Smooth muscle cell (in vitro differentiated cells): ENCODE results near the gene PPP2R5E. TPM values are rescaled to one million over a fixed set of nuclear protein-coding genes. Genes with fewer than 3 reads are reported as not detected.
"Not testable (repeated sequence)": the region's sequence is repeated elsewhere in the genome, so short reads cannot be mapped to it uniquely, and the experiment has no call there.

Experiments
- DNase-seq: peaks from one replicate; lab custom pipeline; 2025; ENCODE audit not compliant: unreplicated experiment; lab: John Stamatoyannopoulos, UW
- H2AFZ ChIP-seq: fragments of 200-600 bp; sonication (generic); 2 replicates; pipeline ENCODE4 v1.6.0; 2016; ENCODE audit warnings: antibody characterized with exemption, low read depth, mild to moderate bottlenecking
- H3F3A ChIP-seq: fragments of 200-600 bp; sonication (generic); 2 replicates; pipeline ENCODE4 v1.6.0; 2017; ENCODE audit warnings: antibody characterized with exemption, low read depth
- H3K27ac ChIP-seq: fragments of 200-600 bp; sonication (generic); 2 replicates; pipeline ENCODE4 v1.5.1; 2016; ENCODE audit warnings: low read depth, mild to moderate bottlenecking
- H3K27me3 ChIP-seq: fragments of 200-600 bp; sonication (generic); 2 replicates; pipeline ENCODE4 v1.6.1; 2016; ENCODE audit warnings: low read depth, mild to moderate bottlenecking
- H3K36me3 ChIP-seq: fragments of 200-600 bp; sonication (generic); 2 replicates; pipeline ENCODE4 v1.5.1; 2016; ENCODE audit warnings: low read depth
- H3K4me1 ChIP-seq: fragments of 200-600 bp; sonication (generic); 2 replicates; pipeline ENCODE4 v1.5.1; 2016; ENCODE audit warnings: low read depth
- H3K4me2 ChIP-seq: fragments of 200-600 bp; sonication (generic); 2 replicates; pipeline ENCODE4 v1.6.0; 2016; ENCODE audit warnings: mild to moderate bottlenecking
- H3K4me3 ChIP-seq: fragments of 200-600 bp; sonication (generic); 2 replicates; pipeline ENCODE4 v1.5.1; 2016; ENCODE audit warnings: mild to moderate bottlenecking
- H3K79me2 ChIP-seq: fragments of 200-600 bp; sonication (generic); 2 replicates; pipeline ENCODE4 v1.6.0; 2016; ENCODE audit warnings: low read depth, mild to moderate bottlenecking
- H3K9ac ChIP-seq: fragments of 200-600 bp; sonication (generic); 2 replicates; pipeline ENCODE4 v1.6.0; 2016; ENCODE audit warnings: low read depth
- H3K9me3 ChIP-seq: fragments of 200-600 bp; sonication (generic); replicated peaks from 2 replicates; pipeline ENCODE4 v1.5.1; 2016; ENCODE audit warnings: low read depth
- H4K20me1 ChIP-seq: fragments of 200-600 bp; sonication (generic); 2 replicates; pipeline ENCODE4 v1.6.0; 2016; ENCODE audit warnings: low read depth
- CTCF ChIP-seq: fragments of 200-600 bp; sonication (generic); IDR thresholded peaks from 2 replicates; pipeline ENCODE4 v1.5.1; 2017; ENCODE audit warnings: borderline replicate concordance, mild to moderate bottlenecking, antibody characterized with exemption; ENCODE audit not compliant: insufficient read depth, poor library complexity, severe bottlenecking
- WGBS: methylation state at CpG from one replicate; pipeline ENCODE4 v1.1.7; 2016; ENCODE audit warnings: low lambda C conversion rate; 5-methylcytosine and 5-hydroxymethylcytosine counted together
- polyA plus RNA-seq: library from polyadenylated mRNA; unstranded; fragments of >200 nt; fragmentation: Nextera tagmentation; extraction: Ambion mirVana; gene quantifications from 2 replicates; pipeline ENCODE4 v1.2.1, GENCODE V29; 2016
- total RNA-seq: library from RNA; depleted of rRNA; stranded (reverse); fragments of >200 nt; gene quantifications from 2 replicates; pipeline ENCODE4 v1.2.3, GENCODE V29; 2014

PPP2R5E gene
- total and polyA plus RNA-seq, 2 experiments from 2014 or later: 31.7 to 47.7 TPM

- Histone ChIP-seq H3K79me2 (no peaks in the 10 kb centered on the region), H3K4me3 (no peak overlapping the region), H3K27me3 (no peaks in the 10 kb centered on the region), H3F3A (no peaks in the 10 kb centered on the region), H3K4me1 (no peaks in the 10 kb centered on the region), H3K9ac (no peak overlapping the region), H3K36me3 (peaks cover 10% of the 10 kb centered on the region), H2AFZ (no peak overlapping the region), H4K20me1 (no peaks in the 10 kb centered on the region), H3K27ac (no peak overlapping the region), H3K4me2 (no peak overlapping the region), H3K9me3 (no peaks in the 10 kb centered on the region)
- no peak for TF ChIP-seq CTCF
- DNase-seq: no peak
- WGBS: 94% methylated on average over 4 of the region's 4 CpGs
These were observed 159.3 kb downstream of the PPP2R5E start for GRCh38 chr14:63383776-63384367.

- no peak for DNase-seq
- Histone ChIP-seq H3K4me1 (no peaks in the 10 kb centered on the region), H3K27ac (no peak overlapping the region), H3K9ac (no peak overlapping the region), H2AFZ (no peak overlapping the region), H3K4me2 (no peak overlapping the region), H3K4me3 (no peak overlapping the region), H3F3A (no peaks in the 10 kb centered on the region), H3K79me2 (no peaks in the 10 kb centered on the region), H3K27me3 (no peaks in the 10 kb centered on the region), H3K36me3 (peaks cover 12% of the 10 kb centered on the region), H3K9me3 (no peaks in the 10 kb centered on the region), H4K20me1 (no peaks in the 10 kb centered on the region)
- WGBS: 98% methylated on average over 2 of the region's 2 CpGs
- TF ChIP-seq CTCF: no peak
These were observed 164.7 kb downstream of the PPP2R5E start for GRCh38 chr14:63378444-63378843.

GRCh38 chr14:63375769-63376168 lies 167.4 kb downstream of the PPP2R5E start:
- no peak overlapping the region for H3K27ac ChIP-seq
- H4K20me1 ChIP-seq: no peaks in the 10 kb centered on the region
- no peak for TF ChIP-seq CTCF
- WGBS: 78% methylated on average over 3 of the region's 3 CpGs
- no peaks in the 10 kb centered on the region for H3F3A ChIP-seq
- H3K4me2 ChIP-seq: no peak overlapping the region
- no peaks in the 10 kb centered on the region for H3K4me1 ChIP-seq
- no peak overlapping the region for H2AFZ ChIP-seq
- no peak for DNase-seq
- no peak overlapping the region for H3K9ac ChIP-seq
- H3K36me3 ChIP-seq: peaks cover 10% of the 10 kb centered on the region
- H3K79me2 ChIP-seq: no peaks in the 10 kb centered on the region
- H3K4me3 ChIP-seq: no peak overlapping the region
- H3K27me3 ChIP-seq: no peaks in the 10 kb centered on the region
- no peaks in the 10 kb centered on the region for H3K9me3 ChIP-seq

GRCh38 chr14:63371613-63372012 lies 171.6 kb downstream of the PPP2R5E start:
- 100% methylated on average over 2 of the region's 2 CpGs for WGBS
- H3F3A ChIP-seq, H3K27ac ChIP-seq, H3K79me2 ChIP-seq, H2AFZ ChIP-seq, H3K4me3 ChIP-seq, H3K4me2 ChIP-seq, H4K20me1 ChIP-seq, H3K27me3 ChIP-seq, H3K4me1 ChIP-seq, H3K36me3 ChIP-seq, DNase-seq, H3K9ac ChIP-seq, H3K9me3 ChIP-seq: not testable (repeated sequence)
